SHP77 treated with DMSO at 0.1 percent for 48 hours (cell line): ENCODE measurements around the gene OR2T35.
"Not testable (repeated sequence)": the region's sequence is repeated elsewhere in the genome, so short reads cannot be mapped to it uniquely, and the experiment has no call there.

Source experiments
- DNase-seq: peaks from one replicate; lab custom pipeline; 2025; lab: John Stamatoyannopoulos, UW

The OR2T35 gene

GRCh38 chr1:248645178-248645577 is at the start of gene OR2T35:
OR2T35 (minus strand) TSS chr1:248645278; CDS start chr1:248639258, 6,020 bp downstream.
- DNase-seq: not testable (repeated sequence)

- DNase-seq: no peak
Observed at GRCh38 chr1:248691567-248692155, 46.6 kb upstream of the OR2T35 start.

GRCh38 chr1:248688527-248689298 is 43.6 kb upstream of the OR2T35 start:
- DNase-seq: no peak

DNA sequence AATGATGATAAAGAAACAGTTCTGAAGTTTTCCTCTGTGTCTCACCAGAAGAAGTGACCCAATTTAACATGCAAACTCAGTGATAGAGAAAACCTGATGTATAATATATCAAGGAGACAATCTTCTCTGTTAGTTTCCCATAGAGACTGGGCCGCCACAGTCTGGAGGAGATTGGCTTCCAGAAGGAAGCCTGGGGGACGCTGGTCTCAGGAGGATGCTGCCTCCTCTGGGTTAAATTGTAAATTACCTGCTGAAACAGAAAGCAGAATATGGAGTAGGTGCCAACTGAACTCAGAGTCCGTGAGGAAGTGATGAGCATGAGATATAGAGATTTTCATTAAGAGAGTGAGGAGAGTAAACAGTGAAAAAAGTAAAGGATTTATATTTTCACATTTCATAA is 41.7 kb upstream of the OR2T35 start:
- no peak for DNase-seq

GRCh38 chr1:248681651-248682050 is 36.6 kb upstream of the OR2T35 start:
- no peak for DNase-seq

- no peak for DNase-seq
Observed at GRCh38 chr1:248670003-248670402, 24.9 kb upstream of the OR2T35 start.

GRCh38 chr1:248663453-248664328 is 18.6 kb upstream of the OR2T35 start:
- not testable (repeated sequence) for DNase-seq

- not testable (repeated sequence) for DNase-seq
Observed at GRCh38 chr1:248656797-248657196, 11.7 kb upstream of the OR2T35 start.

DNA sequence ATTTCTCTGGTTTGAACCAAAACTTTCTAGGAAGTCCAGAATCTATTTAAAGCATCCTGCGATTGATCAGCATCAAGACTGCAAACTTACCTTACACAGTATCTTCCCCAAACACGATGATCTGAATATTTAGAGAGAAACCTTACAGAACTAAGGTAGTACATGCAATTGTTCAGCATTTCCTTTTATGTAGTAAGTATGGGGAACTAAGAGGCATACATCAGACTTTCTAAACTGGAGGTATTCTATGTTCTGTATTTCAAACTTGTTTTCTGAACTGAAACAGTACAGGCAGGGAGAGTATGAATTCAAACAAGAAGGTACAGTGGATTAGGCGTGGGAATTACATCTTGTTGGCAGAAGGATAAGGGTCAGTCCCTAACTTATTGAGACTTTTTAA is 10.3 kb upstream of the OR2T35 start, which contains the start of gene OR2T27:
OR2T27 (minus strand) TSS at position 175 of the 400 bp plus-strand sequence. CDS start 4,644 bp downstream, outside the sequence.
- DNase-seq: not testable (repeated sequence)

DNA sequence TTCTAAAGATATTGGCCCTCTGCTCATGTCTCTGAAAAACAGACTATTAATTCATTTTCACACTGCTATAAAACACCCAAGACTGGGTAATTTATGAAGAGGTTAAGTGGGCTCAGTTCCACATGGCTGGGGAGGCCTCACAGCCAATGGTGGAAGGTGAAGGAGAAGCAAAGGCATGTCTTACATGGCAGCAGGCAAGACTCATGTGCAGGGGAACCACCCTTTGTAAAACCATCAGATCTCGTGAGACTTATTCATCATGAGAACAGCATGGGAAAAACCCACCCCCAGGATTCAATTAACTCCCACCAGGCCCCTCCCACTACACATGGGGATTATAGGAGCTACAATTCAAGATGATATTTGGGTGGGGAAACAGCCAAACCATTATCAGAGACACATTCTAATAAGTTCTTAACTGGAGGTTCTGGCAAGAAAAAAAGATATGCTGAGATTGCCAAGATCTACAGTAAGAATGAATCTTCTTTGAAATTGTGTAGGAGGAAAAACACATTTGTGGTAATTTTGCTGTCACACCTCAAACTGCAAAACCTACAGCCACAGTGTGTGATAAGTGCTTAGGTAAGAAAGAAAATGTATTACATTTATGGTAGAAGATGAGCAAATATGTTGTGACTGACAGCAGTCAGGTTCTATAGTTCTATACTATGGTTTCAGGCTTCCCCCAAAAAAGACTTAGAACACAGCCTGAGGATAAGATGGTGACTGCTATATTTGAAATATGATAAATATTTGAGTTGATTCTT is 3.9 kb upstream of the OR2T35 start:
- DNase-seq: not testable (repeated sequence)

DNA sequence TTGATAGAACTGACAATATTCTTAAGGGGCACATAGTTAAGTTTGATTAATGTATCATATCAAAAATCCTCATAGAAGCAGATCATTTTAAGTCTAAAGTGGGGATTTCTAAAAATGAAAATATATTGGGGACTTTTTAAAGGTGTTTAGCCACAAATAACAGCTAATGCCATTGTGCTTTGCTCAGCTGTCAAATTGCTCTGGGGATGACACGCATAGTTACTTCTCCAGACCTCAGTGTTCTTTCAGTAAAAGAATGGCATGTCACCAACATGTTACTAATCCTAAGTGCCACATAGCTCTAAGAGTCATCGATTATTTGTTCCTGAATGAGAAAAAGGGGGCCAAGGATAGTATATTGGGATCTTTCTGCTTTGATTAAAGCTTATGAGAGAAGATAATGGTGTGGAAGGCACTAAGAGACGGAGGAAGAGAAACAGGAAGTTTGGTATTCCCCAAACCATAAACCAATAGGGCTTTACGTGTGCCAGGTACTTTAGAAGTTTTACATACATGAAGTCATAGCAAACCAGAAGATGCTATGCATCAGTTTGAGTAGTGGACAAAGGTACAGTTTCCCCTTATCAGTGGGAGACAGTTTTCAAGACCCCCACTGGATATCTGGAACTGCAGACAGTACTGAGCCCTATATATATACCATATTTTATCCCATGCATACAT is 2.0 kb downstream of the OR2T35 start:
- DNase-seq: not testable (repeated sequence)

DNA sequence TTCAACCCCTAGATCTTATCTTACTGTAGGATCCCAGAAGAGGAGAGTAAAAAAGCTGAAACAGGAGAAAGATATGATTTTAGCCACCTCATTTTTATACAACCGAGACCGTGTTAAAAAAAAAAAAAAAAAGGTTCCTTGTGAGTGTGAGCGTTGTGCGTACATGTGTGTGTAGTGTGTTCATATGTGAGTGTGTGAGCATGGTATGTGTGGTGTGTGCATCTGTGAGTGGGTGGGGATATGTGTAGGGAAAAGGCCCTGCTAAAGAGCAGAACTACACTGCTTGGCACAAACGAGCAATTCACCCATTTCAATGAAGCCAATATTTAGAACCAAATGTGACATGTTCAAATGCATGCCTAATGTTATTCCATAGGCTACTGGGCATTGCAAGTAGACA is 3.5 kb downstream of the OR2T35 start:
- DNase-seq: not testable (repeated sequence)

GRCh38 chr1:248640906-248641305 is 4.2 kb downstream of the OR2T35 start:
- not testable (repeated sequence) for DNase-seq

- not testable (repeated sequence) for DNase-seq
Observed at GRCh38 chr1:248639652-248640051, 5.4 kb downstream of the OR2T35 start.

DNA sequence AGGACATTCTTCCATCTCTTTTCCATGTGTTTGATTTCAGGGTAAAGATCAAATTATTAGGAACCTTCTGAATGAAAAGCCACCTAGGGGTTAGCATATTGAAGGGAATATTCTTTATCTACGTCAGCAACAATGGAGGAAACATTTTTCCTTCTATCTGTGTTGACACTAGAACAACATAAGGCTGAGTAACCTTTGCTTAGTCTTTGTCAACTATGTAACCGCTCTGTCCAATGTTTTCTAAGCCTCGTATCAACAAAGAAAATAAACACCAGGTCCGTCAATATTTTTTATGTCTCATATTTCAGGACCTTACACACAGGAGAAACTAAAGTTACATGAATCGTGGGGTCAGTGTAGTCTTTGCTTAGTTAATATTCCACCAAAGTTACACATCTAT is 8.5 kb downstream of the OR2T35 start:
- not testable (repeated sequence) for DNase-seq

DNA sequence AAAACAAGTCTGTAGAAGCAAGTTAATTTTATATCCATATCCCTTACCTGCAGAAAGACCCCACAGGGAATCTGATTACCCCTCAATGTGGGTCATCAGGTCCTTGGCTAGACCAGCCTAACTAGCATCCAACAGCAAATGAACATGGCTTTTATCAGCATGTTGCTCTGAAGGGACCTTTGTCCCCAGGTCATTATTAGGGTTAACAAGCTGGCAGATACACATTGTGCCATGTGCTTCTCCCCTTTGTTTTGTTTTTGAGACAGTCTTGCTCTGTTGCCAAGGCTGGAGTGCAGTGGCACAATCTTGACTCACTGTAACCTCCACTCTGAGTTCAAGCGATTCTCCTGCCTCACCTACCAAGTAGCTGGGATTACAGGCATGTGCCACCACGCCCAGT is 10.1 kb downstream of the OR2T35 start, which contains the start of gene OR2T11:
OR2T11 (minus strand) TSS at position 101 of the 400 bp plus-strand sequence. CDS start 7,963 bp downstream, outside the sequence.
- not testable (repeated sequence) for DNase-seq

DNA sequence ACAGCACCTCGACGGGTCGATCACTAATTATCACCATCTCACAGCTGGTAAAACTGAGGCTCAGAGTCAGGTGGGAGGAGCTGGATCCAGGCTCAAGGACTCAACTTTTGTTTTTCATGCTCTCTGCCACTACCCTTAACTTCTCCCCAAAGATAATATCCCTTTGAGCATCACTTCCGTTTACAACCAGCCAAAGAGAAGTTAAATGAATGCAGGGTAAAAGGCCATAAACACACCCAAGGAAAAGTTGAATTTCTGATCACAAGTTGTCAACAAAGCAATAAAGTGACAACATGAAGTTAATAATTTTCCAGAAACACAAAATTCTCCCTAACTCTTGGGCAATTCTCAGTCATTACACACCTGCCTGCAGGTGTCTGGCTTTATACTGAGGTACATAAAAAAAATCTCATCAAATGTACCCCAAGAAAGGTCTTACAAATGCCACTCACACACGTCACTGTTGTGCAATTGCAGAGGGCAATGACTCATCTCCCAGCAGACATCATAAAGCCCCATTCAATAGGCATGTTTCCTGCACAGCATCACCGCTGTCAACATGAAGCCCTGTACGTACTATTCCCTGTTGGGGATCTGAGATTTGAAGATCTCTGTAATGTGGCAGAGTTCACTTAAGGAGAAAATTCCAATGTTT is 13.6 kb downstream of the OR2T35 start:
- no peak for DNase-seq

GRCh38 chr1:248630551-248630950 is 14.5 kb downstream of the OR2T35 start:
- DNase-seq: no peak

GRCh38 chr1:248627971-248628844 is 16.9 kb downstream of the OR2T35 start:
- DNase-seq: no peak
